Cerebellar nuclear complex (tissue), 1 donor: ENCODE measurements around the gene DEGS2.

Experiments
- DNase-seq, 2 experiments: peaks; one replicate each; lab custom pipeline; 2025; lab: John Stamatoyannopoulos, UW

DEGS2 gene

DNA sequence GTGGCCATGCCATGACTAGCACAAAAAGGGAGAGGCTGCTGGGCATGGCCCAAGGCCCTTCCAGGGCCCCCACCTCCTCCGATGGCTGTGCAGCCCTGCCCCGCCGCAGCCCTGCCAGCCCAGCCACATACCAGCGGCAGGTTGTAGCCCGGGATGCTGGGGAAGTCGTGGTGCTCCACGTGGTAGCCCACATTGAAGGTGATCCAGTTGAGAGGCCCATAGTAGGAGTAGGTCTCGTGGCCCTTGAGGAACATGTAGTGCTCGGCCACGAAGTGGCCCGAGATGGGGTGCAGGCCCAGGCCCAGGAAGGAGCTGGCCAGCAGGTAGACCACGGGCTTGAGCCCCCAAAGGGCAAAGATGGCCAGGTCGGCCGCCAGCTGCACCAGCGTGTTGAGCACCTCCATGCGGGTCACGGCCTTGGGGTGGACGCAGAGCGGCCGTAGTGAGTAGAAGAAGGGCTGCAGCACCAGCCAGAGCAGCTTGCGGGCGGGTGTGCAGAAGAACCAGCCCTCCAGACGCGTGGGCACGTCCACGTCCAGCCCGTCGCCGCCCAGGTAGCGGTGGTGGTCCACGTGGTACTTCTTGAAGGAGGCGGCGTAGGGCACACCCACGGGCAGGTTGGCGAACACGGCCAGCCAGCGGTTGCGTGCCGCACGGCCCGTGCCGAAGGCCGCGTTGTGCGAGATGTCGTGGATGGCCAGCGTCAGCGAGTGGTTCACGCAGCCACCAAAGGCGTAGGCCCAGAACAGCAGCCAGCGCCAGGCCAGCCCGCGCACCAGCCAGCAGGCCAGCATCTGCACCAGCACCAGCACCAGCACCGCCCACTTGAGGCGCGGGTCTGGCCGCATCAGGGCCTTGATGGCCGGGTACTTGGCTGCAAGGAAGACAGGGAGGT, 10.4 kb downstream of the DEGS2 start:
- no peak for DNase-seq

DNA sequence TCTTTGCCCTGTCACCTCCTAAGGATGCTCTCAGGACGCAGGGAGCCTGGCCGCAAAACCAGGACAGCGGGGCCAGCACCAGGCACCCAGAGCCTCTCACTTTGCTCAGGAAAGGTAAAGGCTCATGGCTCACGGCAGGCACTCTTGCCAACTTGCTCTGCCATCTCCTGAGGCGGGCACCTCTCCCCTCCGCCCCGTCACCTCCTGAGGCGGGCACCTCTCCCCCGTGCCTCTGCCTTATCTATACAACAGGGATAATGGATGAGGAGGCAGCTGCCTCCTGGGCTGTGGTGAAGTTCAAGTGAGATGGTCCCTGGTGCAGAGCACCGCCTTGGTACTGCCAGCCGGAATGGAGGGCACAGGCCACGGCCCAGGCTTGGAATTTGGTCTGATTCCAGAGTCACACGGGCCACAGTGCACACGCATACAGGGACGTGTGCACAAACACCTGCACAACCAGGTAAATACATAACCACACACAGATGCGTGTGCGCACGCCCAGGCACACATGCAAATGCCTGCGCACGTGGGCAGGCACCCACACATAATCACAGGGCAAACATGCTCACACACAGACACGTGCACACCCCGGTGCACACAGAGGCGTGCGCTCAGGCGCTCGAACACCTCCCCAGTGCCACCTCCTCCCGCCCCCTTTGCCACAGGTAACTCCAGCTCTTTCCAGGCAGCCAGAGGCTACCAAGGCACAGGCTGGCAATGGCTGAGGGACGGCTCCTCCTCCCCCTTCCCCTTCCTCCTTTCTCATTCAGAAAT, 11.6 kb downstream of the DEGS2 start:
- DNase-seq, result no peak

DNA sequence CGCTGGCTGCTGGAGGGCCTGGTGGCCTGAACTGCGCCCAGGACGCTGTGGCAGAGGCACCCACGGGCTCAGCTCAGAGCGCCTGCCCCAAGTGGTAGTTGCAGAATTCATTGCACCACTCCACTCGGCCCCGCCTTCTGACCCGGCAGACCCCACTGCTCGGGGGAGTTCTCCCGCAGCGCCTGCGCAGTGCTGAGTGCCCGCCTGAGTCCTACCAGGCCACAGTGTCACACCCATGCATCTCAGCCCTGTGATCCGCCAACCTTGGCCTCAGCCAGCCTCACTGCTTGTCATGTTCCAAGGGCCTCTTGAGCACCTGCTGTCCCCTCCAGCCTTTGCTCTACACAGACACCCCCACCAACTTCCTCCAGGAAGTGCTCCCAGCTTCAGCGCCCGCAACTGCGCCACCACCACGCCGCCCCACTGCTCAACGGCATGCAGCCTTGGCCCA, 12.2 kb downstream of the DEGS2 start:
- no peak for DNase-seq

DNA sequence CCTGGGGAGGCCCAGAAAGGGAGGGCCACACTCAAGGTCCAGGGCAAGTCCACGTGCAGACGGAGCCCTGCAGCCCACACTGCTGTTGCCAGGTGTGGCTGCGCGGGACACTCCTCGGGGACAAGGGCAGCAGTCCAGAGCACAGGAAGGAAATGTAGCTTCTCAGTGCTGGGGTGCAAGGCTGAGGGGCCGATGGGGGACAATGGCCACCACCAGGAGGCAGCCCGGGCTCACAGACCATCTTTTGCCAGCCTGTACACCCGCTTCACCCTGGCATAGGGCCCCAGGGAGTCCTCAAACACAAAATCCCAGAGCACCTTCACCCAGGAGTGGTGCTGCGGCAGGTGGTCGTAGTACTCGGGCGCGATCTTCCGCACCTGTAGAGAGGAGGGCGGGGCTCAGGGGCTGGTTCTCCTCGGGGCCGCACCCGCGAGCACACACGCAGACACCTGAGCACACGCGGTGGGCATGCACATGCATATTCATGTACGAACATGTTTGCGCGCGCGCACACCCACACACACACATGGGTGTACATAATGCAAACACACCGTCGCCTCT, 12.8 kb downstream of the DEGS2 start:
- no peak for DNase-seq

DNA sequence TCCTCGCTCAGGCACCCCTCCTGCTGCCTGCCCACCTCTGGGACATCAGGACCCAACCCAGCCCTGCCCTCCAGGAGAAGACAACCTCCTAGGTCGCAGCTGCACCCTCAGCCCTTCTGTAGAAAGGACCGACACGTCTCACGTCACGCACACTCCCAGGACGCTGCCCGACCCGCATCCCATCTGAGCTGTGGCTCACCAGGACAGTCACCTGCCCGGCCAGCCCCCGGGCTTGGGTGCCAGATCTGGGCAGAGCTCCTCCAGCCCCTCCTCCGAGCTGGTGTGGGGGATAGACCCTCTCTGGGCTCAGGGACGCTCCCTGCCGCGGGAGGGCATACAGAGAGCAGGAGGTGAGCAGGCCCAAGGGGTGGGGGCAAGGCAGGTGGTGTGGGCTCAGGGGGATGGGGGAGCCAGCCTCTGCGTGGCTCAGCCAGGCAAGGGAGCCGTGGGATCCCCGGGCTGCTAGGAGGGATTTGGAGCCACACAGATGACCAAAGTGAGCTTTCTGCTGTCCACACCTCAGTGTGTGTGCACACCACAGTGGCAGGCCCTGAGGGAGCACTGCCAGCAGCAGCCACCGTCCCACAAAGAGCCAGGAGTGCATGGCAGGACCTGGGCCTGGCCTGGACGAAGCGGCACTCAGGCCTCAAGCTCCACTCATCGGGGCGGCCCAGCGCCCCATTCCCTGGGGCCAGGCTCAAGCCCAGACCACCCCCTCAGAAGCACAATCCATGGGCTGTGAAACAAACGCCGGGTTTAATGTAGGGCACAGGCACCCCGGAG, 13.6 kb downstream of the DEGS2 start:
- DNase-seq, result no peak

DNA sequence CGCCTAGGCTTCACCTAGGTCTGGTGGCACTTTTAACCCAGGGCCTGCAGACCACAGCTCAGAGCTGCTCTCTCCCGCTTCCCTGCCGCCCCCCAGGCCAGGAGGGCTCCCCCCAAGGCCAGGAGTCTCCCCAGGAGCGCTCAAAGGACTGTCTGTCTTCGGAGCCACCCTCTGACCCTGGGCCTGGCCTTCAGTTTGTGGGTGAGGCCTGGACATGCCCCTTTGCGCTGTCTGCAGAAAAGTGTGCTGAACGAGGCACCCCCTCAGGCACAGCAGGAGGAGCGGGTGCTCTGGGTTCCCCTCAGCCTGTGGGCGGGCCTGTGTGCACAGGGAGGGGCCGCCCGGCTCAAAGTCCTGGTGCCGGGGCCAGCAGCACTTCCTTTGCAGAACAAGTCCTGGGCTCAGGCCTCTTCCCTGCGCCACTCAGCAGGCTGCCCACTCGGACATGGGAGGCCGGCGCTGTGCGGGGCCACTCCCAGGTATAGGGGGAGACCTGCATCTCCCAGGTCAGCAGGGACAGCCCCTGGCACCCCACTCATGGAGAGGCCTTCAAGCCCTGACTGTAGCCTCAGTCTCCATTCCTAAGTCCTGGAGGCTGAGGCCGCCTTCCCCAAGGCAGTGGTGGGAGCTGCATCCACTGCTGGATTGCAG, 14.3 kb downstream of the DEGS2 start:
- no peak for DNase-seq

DNA sequence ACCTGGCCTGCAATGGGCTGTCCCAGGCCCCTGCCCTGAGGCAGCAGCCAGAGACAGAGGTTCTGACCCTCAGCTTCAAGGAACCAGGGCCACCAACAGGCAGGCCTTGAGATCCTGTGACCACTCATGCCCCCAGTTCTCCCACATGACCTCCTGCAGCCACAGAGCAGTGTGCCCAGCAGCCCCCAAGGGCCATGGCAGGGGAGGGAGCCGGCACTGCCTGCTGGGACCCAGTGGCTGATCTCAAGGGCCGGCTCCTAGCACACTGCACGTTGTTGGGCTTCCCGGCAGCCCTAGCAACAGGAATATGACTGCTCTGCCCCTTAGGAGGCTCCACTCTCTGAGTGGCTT, 14.8 kb downstream of the DEGS2 start:
- no peak for DNase-seq

DNA sequence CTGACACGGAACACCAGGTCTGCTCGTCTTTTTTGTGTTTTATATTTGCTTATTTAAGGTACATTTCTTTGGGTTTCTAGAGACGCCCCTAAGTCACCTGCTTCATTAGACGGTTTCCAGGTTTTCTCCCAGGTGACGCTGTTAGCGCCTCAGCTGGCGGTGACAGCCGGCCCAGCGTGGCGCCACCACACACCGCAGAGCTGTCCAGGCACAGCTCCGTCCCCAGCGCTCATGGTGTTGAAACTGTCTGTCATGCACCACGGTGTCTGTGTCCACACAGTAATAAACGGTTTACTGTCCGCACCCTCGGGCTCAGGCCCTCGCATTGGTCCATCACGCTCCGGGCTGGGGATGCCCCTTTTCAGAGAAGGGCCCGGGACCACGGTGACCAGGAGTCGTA, 15.5 kb downstream of the DEGS2 start:
- no peak for DNase-seq

DNA sequence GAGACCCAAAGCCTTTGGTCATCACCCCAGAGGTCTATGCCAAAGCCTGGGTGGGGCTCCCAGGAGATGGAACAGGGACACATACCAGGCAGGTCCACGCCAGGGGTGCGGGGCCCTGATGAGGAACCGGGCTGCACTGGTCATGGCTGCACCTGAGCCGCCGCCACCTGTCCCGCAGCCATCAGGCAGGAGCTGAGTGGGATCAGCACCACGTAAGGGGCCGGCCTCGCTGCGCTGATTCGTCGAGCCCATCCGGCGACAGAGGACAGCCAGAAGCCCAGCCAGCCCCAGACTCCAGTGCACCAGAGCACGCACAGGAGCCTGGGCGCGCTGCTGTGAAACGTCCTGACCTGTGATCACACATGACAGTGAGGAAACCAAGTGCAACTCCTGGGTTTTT, 15.9 kb downstream of the DEGS2 start:
- no peak for DNase-seq

DNA sequence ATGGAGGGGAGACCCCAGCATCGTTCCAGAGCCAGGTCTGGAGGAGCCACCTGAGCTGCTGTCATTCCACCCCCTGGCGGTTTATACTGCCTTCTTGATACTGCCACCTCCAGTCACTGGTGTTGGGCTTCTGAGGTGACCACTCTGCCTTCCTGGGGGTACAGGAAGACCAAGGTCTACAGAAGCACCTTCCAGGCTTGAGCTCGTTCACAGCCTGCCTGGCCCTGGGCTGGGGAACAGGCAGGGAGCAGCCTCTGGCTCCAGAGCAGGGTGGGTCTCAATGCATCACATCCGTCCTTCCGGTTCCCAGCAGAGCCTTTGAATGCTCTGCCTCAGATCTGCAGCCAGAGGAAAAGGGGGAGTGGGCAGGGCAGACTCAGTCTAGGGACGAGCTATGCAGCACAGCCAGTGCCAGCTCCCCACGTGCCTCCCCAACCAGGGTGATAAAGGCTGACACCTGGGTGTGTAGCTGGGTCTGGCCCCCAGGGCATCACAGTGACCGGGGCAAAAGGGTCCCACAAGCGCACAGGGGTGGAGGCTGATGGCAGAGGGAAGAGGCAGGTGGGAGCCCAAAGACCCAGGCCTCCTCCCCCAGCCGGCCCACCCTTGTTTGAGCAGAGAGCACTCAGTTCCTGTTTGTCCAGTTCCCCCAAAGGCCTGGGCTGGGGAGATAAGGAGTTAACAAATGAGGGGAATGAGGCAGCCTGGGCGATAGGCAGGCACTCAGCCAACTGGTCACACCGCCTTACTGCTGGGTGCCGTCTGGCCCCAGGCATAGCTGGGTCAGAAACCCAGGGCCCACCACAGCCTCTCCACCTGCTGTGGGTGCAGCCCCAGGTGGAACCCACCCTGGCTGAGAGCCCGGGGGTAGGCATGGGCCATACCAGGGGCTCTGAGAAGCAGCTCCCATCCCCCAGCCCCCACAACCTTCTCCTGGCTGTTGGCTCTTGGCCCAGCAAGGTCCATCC, 17.1 kb downstream of the DEGS2 start:
- DNase-seq, result no peak

DNA sequence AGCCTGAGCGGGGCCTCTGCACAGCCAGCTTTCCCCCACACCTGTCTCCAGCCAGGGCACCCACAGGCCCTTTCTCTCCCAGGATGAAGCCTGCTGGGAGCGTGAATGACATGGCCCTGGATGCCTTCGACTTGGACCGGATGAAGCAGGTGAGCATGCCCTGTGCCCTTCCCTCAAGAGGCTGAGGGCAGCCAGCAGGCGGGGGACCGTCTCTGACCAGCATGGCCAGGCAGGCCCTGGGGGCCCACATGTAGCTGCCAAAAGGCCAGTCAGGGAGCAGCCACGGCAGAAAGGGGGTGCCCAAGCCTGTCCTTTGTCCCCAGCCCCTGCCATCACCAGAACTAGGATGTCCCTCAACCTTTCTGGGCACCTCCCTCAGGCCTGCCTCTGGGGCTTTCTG, 18.3 kb downstream of the DEGS2 start:
- DNase-seq, result no peak

DNA sequence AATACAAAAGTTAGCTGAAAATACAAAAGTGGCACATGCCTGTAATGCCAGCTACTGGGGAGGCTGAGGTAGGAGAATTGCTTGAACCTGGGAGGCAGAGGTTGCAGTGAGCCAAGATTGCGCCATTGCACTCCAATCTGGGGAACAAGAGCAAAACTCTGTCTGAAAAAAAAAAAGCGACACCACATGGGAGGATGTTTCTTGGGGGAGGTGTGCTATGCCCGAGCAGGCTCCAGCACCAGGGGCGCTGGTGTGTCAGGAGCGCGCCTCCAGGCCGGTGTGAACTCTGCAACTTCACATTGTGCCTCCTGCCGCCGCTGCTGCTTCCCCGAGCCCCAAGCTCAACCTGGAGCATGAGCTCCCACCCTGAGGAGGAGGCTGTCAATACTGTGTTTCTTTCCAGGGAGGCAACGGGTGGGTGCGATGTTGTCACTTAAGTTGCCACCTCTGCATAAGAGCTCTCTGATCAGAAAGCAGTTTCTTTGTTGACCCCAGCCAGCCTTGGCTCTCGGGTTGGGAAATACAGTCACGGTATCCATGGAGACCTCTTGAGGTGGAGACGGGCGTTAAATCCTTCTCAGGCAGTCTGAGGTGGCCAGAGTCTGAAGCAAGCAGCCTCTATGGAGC, 18.9 kb downstream of the DEGS2 start:
- no peak for DNase-seq

DNA sequence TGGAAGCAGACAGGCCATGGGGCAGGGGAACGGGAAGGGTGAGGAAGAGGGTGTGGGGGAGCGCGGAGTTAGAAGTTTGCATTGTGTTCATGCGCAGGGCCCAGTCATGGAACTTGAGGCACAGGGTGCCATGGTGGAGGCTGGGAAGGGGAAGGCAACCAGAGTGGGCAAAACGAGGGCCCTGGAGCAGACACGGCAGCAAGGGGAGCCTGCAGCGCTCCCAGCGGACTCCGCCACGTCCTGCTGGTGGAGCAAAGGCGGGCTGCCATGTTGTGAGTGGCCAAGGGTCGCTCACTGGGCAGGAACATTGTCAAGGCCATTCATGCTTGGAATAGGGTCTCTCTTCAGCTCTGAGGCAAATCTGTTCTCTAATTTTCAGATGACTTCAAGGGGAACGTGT, 20.5 kb downstream of the DEGS2 start:
- DNase-seq, result no peak

DNA sequence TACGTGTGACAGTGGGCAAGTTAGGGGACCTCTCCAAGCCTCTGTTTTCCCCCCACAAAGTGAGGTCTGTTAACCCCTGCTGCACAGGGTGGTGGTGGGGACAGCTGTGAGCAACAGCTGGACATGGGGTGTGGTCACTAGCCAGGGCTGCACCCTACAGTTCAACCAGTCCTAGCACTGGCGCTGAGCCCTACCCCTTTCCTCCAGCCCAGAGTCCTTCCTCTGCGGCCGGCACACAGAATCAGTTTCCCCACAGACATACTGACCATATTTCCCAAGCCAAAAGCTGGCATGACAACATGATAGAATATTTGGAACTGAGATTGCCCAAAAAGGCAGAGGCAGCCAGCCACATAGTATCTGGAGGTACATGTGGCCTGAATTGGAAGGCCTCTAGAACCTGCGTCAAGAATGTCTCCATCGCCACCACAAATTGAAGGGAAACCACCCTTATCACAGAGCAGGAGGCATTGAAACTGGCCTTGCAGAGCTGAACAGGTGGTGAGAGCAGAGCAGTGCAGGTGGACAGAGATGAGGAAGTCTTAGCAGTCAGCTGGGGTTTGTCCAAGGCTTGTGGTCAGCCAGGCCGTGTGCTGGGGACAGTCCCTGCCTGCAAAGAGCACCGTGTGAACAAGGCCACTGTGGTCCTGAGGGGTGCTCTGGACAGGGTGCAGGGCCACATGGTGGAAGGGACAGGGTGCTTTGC, 21.2 kb downstream of the DEGS2 start:
- DNase-seq, result peak; percentile 50 to 74

DNA sequence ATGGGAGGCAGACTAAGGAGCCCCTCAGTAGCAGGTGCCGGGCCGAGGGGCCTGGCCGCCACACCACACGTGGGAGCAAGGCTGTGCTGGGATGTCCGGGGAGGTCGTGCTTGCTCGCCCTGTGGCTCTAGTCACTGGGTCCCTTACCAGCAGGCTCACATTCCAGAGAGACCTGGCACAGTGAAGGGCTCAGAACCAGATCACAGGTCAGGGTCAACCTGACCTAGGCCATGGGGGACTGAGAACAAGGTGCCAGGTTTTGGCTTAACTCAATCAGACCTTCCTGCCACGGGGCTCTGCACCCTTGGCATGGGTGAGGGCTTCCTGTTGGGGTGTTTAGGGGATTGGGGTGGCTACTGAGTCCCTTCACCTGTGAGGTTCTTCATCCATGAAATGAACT, 22.3 kb downstream of the DEGS2 start:
- DNase-seq, result no peak

DNA sequence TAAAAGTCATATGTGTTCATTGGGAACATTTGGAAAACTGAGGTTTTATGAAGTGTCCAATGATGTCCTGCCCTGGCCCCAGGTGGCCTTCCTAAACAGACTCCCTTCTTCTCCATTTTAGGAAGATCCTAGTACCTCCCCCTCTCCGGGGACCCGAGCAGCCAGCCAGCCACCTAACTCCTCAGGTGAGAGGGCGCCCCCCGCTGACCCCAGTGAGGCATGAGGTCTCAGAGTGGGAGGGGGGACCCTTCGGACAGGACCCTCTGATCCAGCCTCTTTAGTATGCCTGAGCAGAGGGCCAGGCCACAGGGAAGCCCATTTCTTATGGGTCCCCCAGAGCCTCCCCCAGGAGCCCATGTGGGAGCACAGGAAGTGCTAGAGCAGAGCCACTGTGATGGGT, 23.7 kb downstream of the DEGS2 start:
- no peak for DNase-seq

DNA sequence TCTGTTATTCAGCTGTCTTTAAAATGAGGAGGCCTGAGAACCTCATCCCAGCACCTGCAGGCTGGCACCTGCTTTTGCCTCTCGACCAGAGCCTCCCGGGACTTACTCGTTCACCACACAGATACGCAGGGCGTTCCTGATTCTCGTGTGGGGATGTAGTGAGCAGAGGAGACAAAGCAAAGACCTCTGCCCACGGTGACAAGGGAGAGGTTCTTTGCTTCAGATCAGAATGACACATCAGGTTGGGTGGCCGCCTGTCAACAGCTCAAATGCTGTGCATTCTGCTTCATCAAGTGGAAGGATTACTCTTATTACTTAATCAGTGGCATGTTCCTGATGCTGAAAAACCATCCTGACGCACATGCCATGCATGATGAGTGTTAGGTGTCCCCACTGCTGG, 24.4 kb downstream of the DEGS2 start:
- no peak for DNase-seq

DNA sequence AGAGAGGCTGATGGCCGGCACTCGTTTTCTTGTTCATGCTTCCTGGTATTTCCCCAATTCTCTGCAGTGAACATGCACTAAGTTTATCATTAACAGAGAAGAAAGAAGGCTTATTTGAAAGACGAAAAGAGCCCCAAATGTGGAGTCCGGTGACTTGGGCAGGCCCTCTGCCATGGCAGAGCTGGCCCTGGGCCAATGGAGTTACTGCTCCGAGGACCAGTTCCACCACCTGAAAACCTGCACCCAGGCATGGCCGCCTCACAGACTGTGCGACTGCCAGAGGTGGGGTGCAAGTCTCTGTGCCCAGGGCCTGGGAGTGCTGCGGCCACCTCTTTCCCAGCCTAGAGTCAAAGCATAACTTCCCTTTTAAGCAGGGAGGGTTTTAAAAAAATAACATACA, 24.9 kb downstream of the DEGS2 start:
- DNase-seq, result no peak

DNA sequence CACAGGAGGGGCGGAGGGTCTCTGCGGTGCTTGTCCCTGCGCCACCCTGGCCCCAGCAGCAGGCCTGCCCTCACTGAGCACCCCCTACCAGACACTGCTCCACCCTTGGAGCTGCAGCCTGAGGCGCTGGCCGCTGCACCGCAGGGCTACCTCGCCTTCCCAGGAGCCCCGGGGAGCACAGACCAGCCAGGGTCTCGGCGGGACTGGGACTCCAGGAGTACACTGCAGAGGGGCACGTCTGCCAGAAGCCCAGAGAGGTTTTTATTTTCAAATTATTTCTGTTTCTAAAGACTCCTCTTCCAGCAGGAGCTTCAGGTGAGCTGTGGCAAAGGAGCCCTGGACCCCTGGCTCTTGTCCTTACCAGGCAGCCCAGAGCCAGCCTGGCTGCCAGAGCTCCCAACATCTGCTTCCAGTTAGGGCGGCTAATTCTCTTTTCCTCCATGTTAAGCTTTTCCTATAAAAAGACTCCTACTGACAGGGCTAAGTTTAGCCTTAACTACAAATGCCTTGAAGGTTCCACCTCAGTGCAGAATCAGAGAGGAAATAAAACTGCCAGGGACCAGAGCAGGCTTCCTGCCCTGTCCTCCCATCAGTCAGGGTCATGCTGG, 26.4 kb downstream of the DEGS2 start:
- DNase-seq, result no peak
